Neural progenitor cell (in vitro differentiated cells): ENCODE results near the gene NAA40. TPM values are rescaled to one million over a fixed set of nuclear protein-coding genes. Genes with fewer than 3 reads are reported as not detected.

ENCODE experiments used
- DNase-seq: peaks from one replicate; pipeline ENCODE4 v3.0.0-alpha.2; 2016; ENCODE audit warnings: low spot score
- H2AFZ ChIP-seq: fragments of 200-600 bp; sonication (generic); replicated peaks from 2 replicates; pipeline ENCODE4 v1.6.1; 2016; ENCODE audit warnings: antibody characterized with exemption
- H3F3A ChIP-seq: fragments of 200-600 bp; sonication (generic); 2 replicates; pipeline ENCODE4 v1.6.1; 2016; ENCODE audit warnings: antibody characterized with exemption, low read depth
- H3K27ac ChIP-seq: fragments of 200-600 bp; sonication (generic); 2 replicates; pipeline ENCODE4 v1.5.1; 2016; ENCODE audit warnings: mild to moderate bottlenecking
- H3K27me3 ChIP-seq: fragments of 200-600 bp; sonication (generic); 2 replicates; pipeline ENCODE4 v1.6.1; 2016; ENCODE audit warnings: mild to moderate bottlenecking, moderate library complexity
- H3K36me3 ChIP-seq: fragments of 200-600 bp; sonication (generic); 2 replicates; pipeline ENCODE4 v1.5.1; 2016
- H3K4me1 ChIP-seq: fragments of 200-600 bp; sonication (generic); 2 replicates; pipeline ENCODE4 v1.6.1; 2016; ENCODE audit warnings: mixed run types
- H3K4me2 ChIP-seq: fragments of 200-600 bp; sonication (generic); 2 replicates; pipeline ENCODE4 v1.6.1; 2016
- H3K4me3 ChIP-seq: fragments of 200-600 bp; sonication (generic); 2 replicates; pipeline ENCODE4 v1.5.1; 2016
- H3K79me2 ChIP-seq: fragments of 200-600 bp; sonication (generic); 2 replicates; pipeline ENCODE4 v1.6.1; 2016; ENCODE audit warnings: low read depth
- H3K9ac ChIP-seq: fragments of 200-600 bp; sonication (generic); 2 replicates; pipeline ENCODE4 v1.6.1; 2016
- H3K9me3 ChIP-seq: fragments of 200-600 bp; sonication (generic); 2 replicates; pipeline ENCODE4 v1.5.1; 2016; ENCODE audit warnings: low read depth
- H4K20me1 ChIP-seq: fragments of 200-600 bp; sonication (generic); 2 replicates; pipeline ENCODE4 v1.6.1; 2016; ENCODE audit warnings: low read depth
- H3K27ac Mint-ChIP-seq: 3 replicates; pipeline ENCODE4 v1.8.0; 2021; ENCODE audit warnings: mixed read lengths
- H3K27me3 Mint-ChIP-seq: 2 replicates; pipeline ENCODE4 v1.8.0; 2022; ENCODE audit warnings: low read depth, mild to moderate bottlenecking, inconsistent platforms, moderate library complexity, mixed read lengths; ENCODE audit not compliant: insufficient read depth
- H3K36me3 Mint-ChIP-seq: 3 replicates; pipeline ENCODE4 v1.8.0; 2021; ENCODE audit warnings: mixed read lengths
- H3K4me1 Mint-ChIP-seq: 3 replicates; pipeline ENCODE4 v1.8.0; 2021; ENCODE audit warnings: mixed read lengths
- H3K4me3 Mint-ChIP-seq: 3 replicates; pipeline ENCODE4 v1.8.0; 2021; ENCODE audit warnings: mild to moderate bottlenecking, moderate library complexity, mixed read lengths
- H3K9me3 Mint-ChIP-seq: 3 replicates; pipeline ENCODE4 v1.8.0; 2020; ENCODE audit warnings: mixed read lengths
- CTCF ChIP-seq: fragments of 200-600 bp; sonication (generic); IDR thresholded peaks from 2 replicates; pipeline ENCODE4 v1.5.1; 2017; ENCODE audit warnings: antibody characterized with exemption, mild to moderate bottlenecking
- EZH2 ChIP-seq: fragments of 200-600 bp; sonication (generic); IDR thresholded peaks from 2 replicates; pipeline ENCODE4 v1.6.1; 2017; ENCODE audit warnings: antibody characterized with exemption, mild to moderate bottlenecking, moderate library complexity
- EZH2phosphoT487 ChIP-seq: fragments of 200-600 bp; sonication (generic); IDR thresholded peaks from 2 replicates; pipeline ENCODE4 v1.6.1; 2017; ENCODE audit warnings: antibody characterized with exemption
- total RNA-seq: library from RNA; depleted of rRNA; stranded (reverse); fragments of >200 nt; gene quantifications from 2 replicates; pipeline ENCODE4 v1.2.3, GENCODE V29; 2015; ENCODE audit warnings: low replicate concordance

Gene NAA40
- total RNA-seq, 1 donor from 2014 or later = 38.7 TPM

- Mint-ChIP-seq H3K4me1 (no peaks in the 10 kb centered on the region), H3K27me3 (peaks cover 9% of the 10 kb centered on the region), H3K4me3 (no peak overlapping the region), H3K9me3 (no peaks in the 10 kb centered on the region), H3K36me3 (peaks cover 29% of the 10 kb centered on the region), H3K27ac (no peak overlapping the region)
- Histone ChIP-seq H4K20me1 (peaks cover 4% of the 10 kb centered on the region), H3K36me3 (no peaks in the 10 kb centered on the region), H3K4me3 (no peak overlapping the region), H3K9ac (no peak overlapping the region), H2AFZ (no peak overlapping the region), H3K79me2 (no peaks in the 10 kb centered on the region), H3F3A (no peaks in the 10 kb centered on the region), H3K4me2 (no peak overlapping the region), H3K27ac (no peak overlapping the region), H3K27me3 (no peaks in the 10 kb centered on the region), H3K4me1 (no peaks in the 10 kb centered on the region), H3K9me3 (no peaks in the 10 kb centered on the region)
- TF ChIP-seq EZH2 = no peak
- no peak for TF ChIP-seq EZH2phosphoT487
- TF ChIP-seq CTCF = no peak
- no peak for DNase-seq
These were observed 13.2 kb downstream of the NAA40 start for GRCh38 chr11:63951779-63952536.

- Mint-ChIP-seq H3K9me3 (no peaks in the 10 kb centered on the region), H3K27me3 (peaks cover 8% of the 10 kb centered on the region), H3K4me3 (no peak overlapping the region), H3K27ac (no peak overlapping the region), H3K36me3 (peaks cover 27% of the 10 kb centered on the region), H3K4me1 (no peaks in the 10 kb centered on the region)
- TF ChIP-seq EZH2phosphoT487 (no peak), CTCF (no peak)
- Histone ChIP-seq H3K4me1 (no peaks in the 10 kb centered on the region), H2AFZ (no peak overlapping the region), H3K9me3 (no peaks in the 10 kb centered on the region), H3K36me3 (no peaks in the 10 kb centered on the region), H3K79me2 (no peaks in the 10 kb centered on the region), H3K27ac (no peak overlapping the region), H3K27me3 (no peaks in the 10 kb centered on the region), H4K20me1 (peaks cover 4% of the 10 kb centered on the region), H3K4me2 (no peak overlapping the region), H3F3A (no peaks in the 10 kb centered on the region), H3K9ac (no peak overlapping the region), H3K4me3 (no peak overlapping the region)
- DNase-seq = no peak
These were observed 13.8 kb downstream of the NAA40 start for GRCh38 chr11:63952570-63952969.

- peaks cover 8% of the 10 kb centered on the region for H4K20me1 ChIP-seq
- H3K4me1 ChIP-seq = peaks cover 6% of the 10 kb centered on the region
- Mint-ChIP-seq H3K4me3 (no peak overlapping the region), H3K9me3 (no peaks in the 10 kb centered on the region), H3K36me3 (peaks cover 17% of the 10 kb centered on the region), H3K27ac (no peak overlapping the region), H3K4me1 (peaks cover 3% of the 10 kb centered on the region), H3K27me3 (peaks cover 6% of the 10 kb centered on the region)
- no peaks in the 10 kb centered on the region for H3K36me3 ChIP-seq
- H3K79me2 ChIP-seq = no peaks in the 10 kb centered on the region
- no peak for TF ChIP-seq EZH2phosphoT487
- no peak for TF ChIP-seq CTCF
- TF ChIP-seq EZH2 = no peak
- H3K27ac ChIP-seq = no peak overlapping the region
- no peaks in the 10 kb centered on the region for H3K27me3 ChIP-seq
- H3K9ac ChIP-seq = no peak overlapping the region
- no peak overlapping the region for H3K4me2 ChIP-seq
- H2AFZ ChIP-seq = no peak overlapping the region
- no peaks in the 10 kb centered on the region for H3K9me3 ChIP-seq
- no peak for DNase-seq
- H3F3A ChIP-seq = no peaks in the 10 kb centered on the region
- H3K4me3 ChIP-seq = no peak overlapping the region
These were observed 19.2 kb downstream of the NAA40 start for GRCh38 chr11:63958008-63958407.
